Spinal cord (tissue), 10 donors: ENCODE measurements around the gene POLL. TPM values are rescaled to one million over a fixed set of nuclear protein-coding genes. Genes with fewer than 3 reads are reported as not detected.

Experiments used
- DNase-seq, 6 donors: peaks; one replicate each; pipeline versions ENCODE4 v3.0.0 to v3.0.0-alpha.2; 2013 to 2015; ENCODE audit warnings: low spot score in 6 of 6, low read depth in 4 of 6
- H3K27ac ChIP-seq: one replicate; pipeline ENCODE4 v1.5.1; 2013; ENCODE audit warnings: low read depth, low read length, control low read depth
- H3K27me3 ChIP-seq: one replicate; pipeline ENCODE4 v1.6.1; 2013; ENCODE audit warnings: low read length; ENCODE audit not compliant: control insufficient read depth, insufficient read depth
- H3K36me3 ChIP-seq: one replicate; pipeline ENCODE4 v1.6.1; 2013; ENCODE audit warnings: low read length; ENCODE audit not compliant: control insufficient read depth, insufficient read depth
- H3K4me1 ChIP-seq: one replicate; pipeline ENCODE4 v1.6.1; 2013; ENCODE audit warnings: low read length; ENCODE audit not compliant: control insufficient read depth, insufficient read depth
- H3K4me3 ChIP-seq: one replicate; pipeline ENCODE4 v1.5.1; 2013; ENCODE audit warnings: low read depth, low read length, control low read depth
- H3K9me3 ChIP-seq: one replicate; pipeline ENCODE4 v1.6.1; 2013; ENCODE audit warnings: low read length; ENCODE audit not compliant: control insufficient read depth, insufficient read depth
- WGBS: methylation state at CpG from one replicate; pipeline ENCODE4 v1.1.5; 2013; ENCODE audit warnings: missing lambda C conversion rate; ENCODE audit not compliant: insufficient coverage; 5-methylcytosine and 5-hydroxymethylcytosine counted together
- polyA plus RNA-seq, 2 donors: library from polyadenylated mRNA; unstranded; fragments of 120-200 nt; gene quantifications; one replicate each; pipeline ENCODE4 v1.2.1, GENCODE V29; 2013; ENCODE audit not compliant: insufficient read length in 2 of 2
- total RNA-seq, 2 donors: library from RNA; depleted of rRNA in 1 of 2; stranded (reverse); fragments of 120-200 nt in 1 of 2; fragments of >200 nt in 1 of 2; gene quantifications; one replicate each; pipeline versions ENCODE4 v1.2.3 to v1.2.4, GENCODE V29; 2013 to 2014
- donor health status: healthy.

Gene POLL
- total and polyA plus RNA-seq, 4 donors = 6.7 to 35.6 (median 20.6) TPM

GRCh38 chr10:101568054-101568745 is 19.9 kb downstream of the POLL start:
- DNase-seq = no peak
- peaks cover 38% of the 10 kb centered on the region for H3K27me3 ChIP-seq
- H3K4me3 ChIP-seq = no peak overlapping the region
- no peak overlapping the region for H3K27ac ChIP-seq
- peaks cover 7% of the 10 kb centered on the region for H3K9me3 ChIP-seq
- peaks cover 50% of the 10 kb centered on the region for H3K4me1 ChIP-seq
- WGBS = 56% methylated on average over 3 of the region's 17 CpGs
- H3K36me3 ChIP-seq = no peaks in the 10 kb centered on the region

DNA sequence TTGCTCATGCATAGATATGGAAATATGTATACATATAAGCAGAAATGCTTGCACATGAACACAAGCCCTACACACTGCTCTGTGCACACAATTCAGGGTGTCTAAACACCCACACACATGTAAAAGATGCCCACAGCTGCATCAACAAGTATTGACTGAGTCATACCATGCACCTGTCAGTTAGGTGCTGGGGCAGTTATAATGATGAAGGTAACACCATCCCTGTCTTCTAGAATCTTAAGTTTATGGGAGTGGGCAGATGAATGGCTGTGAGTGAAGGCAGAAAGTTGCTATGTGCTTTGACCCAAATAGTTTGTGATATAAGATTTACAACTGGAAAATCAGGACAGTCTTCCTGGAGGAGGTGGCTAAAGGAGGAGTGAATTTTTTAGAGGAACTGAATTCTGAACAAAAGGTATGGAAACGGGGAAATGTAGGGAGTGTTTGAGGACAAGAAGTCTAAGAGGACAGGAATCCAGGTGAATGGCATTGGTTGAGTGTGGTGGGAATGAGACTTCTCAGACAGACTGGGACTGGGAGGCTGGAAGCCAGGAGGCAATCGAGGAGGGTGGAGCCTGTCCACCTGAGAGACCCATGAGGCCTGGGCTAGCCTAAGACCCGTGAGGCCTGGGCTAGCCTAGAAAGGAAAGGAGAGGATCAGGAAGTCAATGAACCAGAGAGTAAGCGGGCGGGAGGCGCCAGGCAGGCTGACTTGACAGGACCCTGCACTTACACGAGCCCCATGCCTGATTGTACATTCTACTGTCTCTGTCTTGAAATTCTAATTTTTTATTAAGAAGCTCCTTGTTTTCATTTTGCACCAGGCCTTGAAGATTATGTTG is 20.7 kb downstream of the POLL start:
- 59% methylated on average over 4 of the region's 7 CpGs for WGBS
- H3K27me3 ChIP-seq = peaks cover 38% of the 10 kb centered on the region
- H3K9me3 ChIP-seq = no peaks in the 10 kb centered on the region
- no peak overlapping the region for H3K27ac ChIP-seq
- no peak for DNase-seq
- H3K4me1 ChIP-seq = peaks cover 50% of the 10 kb centered on the region
- no peaks in the 10 kb centered on the region for H3K36me3 ChIP-seq
- H3K4me3 ChIP-seq = no peak overlapping the region

- no peaks in the 10 kb centered on the region for H3K9me3 ChIP-seq
- peaks cover 38% of the 10 kb centered on the region for H3K27me3 ChIP-seq
- WGBS = 7% methylated on average over 55 of the region's 59 CpGs
- no peaks in the 10 kb centered on the region for H3K36me3 ChIP-seq
- no peak overlapping the region for H3K27ac ChIP-seq
- peak in 2 of 6 donors; percentile 81 to 93 for DNase-seq
- H3K4me3 ChIP-seq = no peak overlapping the region
- peaks cover 53% of the 10 kb centered on the region for H3K4me1 ChIP-seq
These were observed 21.5 kb downstream of the POLL start for GRCh38 chr10:101566333-101567164.

DNA sequence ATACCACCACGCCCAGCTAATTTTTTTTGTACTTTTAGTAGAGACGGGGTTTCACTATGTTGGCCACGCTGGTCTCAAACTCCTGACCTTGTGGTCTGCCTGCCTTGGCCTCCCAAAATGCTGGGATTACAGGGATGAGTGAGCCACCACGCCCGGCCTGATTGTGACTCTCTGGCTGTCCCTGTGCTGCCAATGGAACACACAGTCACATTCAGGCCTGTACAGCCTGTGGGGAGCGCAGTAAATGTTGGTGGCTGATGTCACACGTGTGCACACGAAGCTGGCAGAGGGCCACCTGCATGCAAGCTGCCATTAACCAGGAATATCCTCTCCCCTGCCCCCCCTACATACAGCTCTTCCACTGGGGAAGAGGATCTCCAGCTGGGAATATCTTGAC is 22.1 kb downstream of the POLL start:
- H3K36me3 ChIP-seq = no peaks in the 10 kb centered on the region
- H3K4me1 ChIP-seq = peaks cover 55% of the 10 kb centered on the region
- no peak overlapping the region for H3K4me3 ChIP-seq
- H3K27ac ChIP-seq = no peak overlapping the region
- WGBS = 81% methylated on average over 2 of the region's 8 CpGs
- H3K9me3 ChIP-seq = no peaks in the 10 kb centered on the region
- H3K27me3 ChIP-seq = peaks cover 38% of the 10 kb centered on the region
- DNase-seq = no peak

- H3K4me3 ChIP-seq = no peak overlapping the region
- peaks cover 36% of the 10 kb centered on the region for H3K27me3 ChIP-seq
- no peaks in the 10 kb centered on the region for H3K9me3 ChIP-seq
- H3K4me1 ChIP-seq = peaks cover 55% of the 10 kb centered on the region
- WGBS = 88% methylated on average over 3 of the region's 5 CpGs
- no peaks in the 10 kb centered on the region for H3K36me3 ChIP-seq
- no peak overlapping the region for H3K27ac ChIP-seq
- DNase-seq = no peak
These were observed 22.6 kb downstream of the POLL start for GRCh38 chr10:101565370-101565900.

GRCh38 chr10:101564490-101564991 is 23.5 kb downstream of the POLL start:
- Histone ChIP-seq H3K27ac (no peak overlapping the region), H3K4me3 (no peak overlapping the region), H3K9me3 (no peaks in the 10 kb centered on the region), H3K4me1 (peaks cover 55% of the 10 kb centered on the region), H3K36me3 (no peaks in the 10 kb centered on the region), H3K27me3 (peaks cover 31% of the 10 kb centered on the region)
- WGBS = 58% methylated on average over 4 of the region's 15 CpGs
- DNase-seq = peak in 1 of 6 donors; percentile 89

- no peak overlapping the region for H3K27ac ChIP-seq
- H3K9me3 ChIP-seq = no peaks in the 10 kb centered on the region
- peaks cover 60% of the 10 kb centered on the region for H3K4me1 ChIP-seq
- peak in 1 of 6 donors; percentile 80 for DNase-seq
- no peaks in the 10 kb centered on the region for H3K36me3 ChIP-seq
- H3K27me3 ChIP-seq = peaks cover 24% of the 10 kb centered on the region
- WGBS = 68% methylated on average over 5 of the region's 11 CpGs
- H3K4me3 ChIP-seq = no peak overlapping the region
These were observed 24.5 kb downstream of the POLL start for GRCh38 chr10:101563497-101564040.

GRCh38 chr10:101563007-101563406 is 25.1 kb downstream of the POLL start:
- no peaks in the 10 kb centered on the region for H3K36me3 ChIP-seq
- no peak overlapping the region for H3K27ac ChIP-seq
- peaks cover 21% of the 10 kb centered on the region for H3K27me3 ChIP-seq
- no peak overlapping the region for H3K4me3 ChIP-seq
- H3K9me3 ChIP-seq = no peaks in the 10 kb centered on the region
- H3K4me1 ChIP-seq = peaks cover 63% of the 10 kb centered on the region
- DNase-seq = no peak
- WGBS = 50% methylated on average over 1 of the region's 3 CpGs

- Histone ChIP-seq H3K27ac (no peak overlapping the region), H3K9me3 (no peaks in the 10 kb centered on the region), H3K36me3 (no peaks in the 10 kb centered on the region), H3K4me1 (peaks cover 63% of the 10 kb centered on the region), H3K27me3 (peaks cover 16% of the 10 kb centered on the region), H3K4me3 (no peak overlapping the region)
- WGBS = 84% methylated on average over 5 of the region's 5 CpGs
- no peak for DNase-seq
These were observed 25.8 kb downstream of the POLL start for GRCh38 chr10:101562231-101562630.
